Caco-2 (cell line): ENCODE results near the gene SBNO1. TPM values are rescaled to one million over a fixed set of nuclear protein-coding genes. Genes with fewer than 3 reads are reported as not detected.

Experiments used
- BruUV-seq: library from RNA; stranded (reverse); fragments of 400-500 nt; replicated peaks from 2 replicates; lab custom pipeline; 2021; lab: Mats Ljungman, UMichigan
- CTCF ChIA-PET: fragments of 300-600 bp; sonication (Branson Sonifier 250); formaldehyde crosslinking; loops from one replicate; lab custom pipeline; 2022; ENCODE audit warnings: antibody characterized with exemption; lab: Charles Lee
- POLR2A ChIA-PET: fragments of 300-600 bp; sonication (Branson Sonifier 250); formaldehyde crosslinking; loops from one replicate; lab custom pipeline; 2022; ENCODE audit warnings: antibody characterized with exemption; lab: Charles Lee
- DNase-seq, 2 experiments: peaks; one replicate each; pipeline versions ENCODE4 v3.0.0 to v3.0.0-alpha.2; 2020 to 2022
- H3K27me3 ChIP-seq: replicated peaks from 2 replicates; pipeline ENCODE4 v1.6.0; 2011; ENCODE audit warnings: low read length; ENCODE audit not compliant: control insufficient read depth, insufficient read depth
- H3K36me3 ChIP-seq: 2 replicates; pipeline ENCODE4 v1.5.1; 2011; ENCODE audit warnings: low read length; ENCODE audit not compliant: control insufficient read depth, insufficient read depth
- H3K4me1 ChIP-seq: fragments of 250-450 bp; sonication (Bioruptor Pico); 2 replicates; pipeline ENCODE4 v1.5.1; 2020; ENCODE audit warnings: mild to moderate bottlenecking
- H3K4me3 ChIP-seq: 2 replicates; pipeline ENCODE4 v1.5.1; 2011; ENCODE audit warnings: low read depth, mild to moderate bottlenecking, control low read depth, low read length
- H3K9me3 ChIP-seq: fragments of 250-450 bp; sonication (Bioruptor Pico); 2 replicates; pipeline ENCODE4 v1.5.1; 2020; ENCODE audit warnings: mild to moderate bottlenecking, moderate library complexity
- H3K27ac Mint-ChIP-seq: one replicate; pipeline ENCODE4 v1.8.0; 2022; ENCODE audit warnings: mixed read lengths; ENCODE audit not compliant: unreplicated experiment
- H3K27me3 Mint-ChIP-seq: one replicate; pipeline ENCODE4 v1.8.0; 2022; ENCODE audit warnings: mixed read lengths; ENCODE audit not compliant: insufficient read depth, unreplicated experiment
- H3K36me3 Mint-ChIP-seq: one replicate; pipeline ENCODE4 v1.8.0; 2022; ENCODE audit warnings: mild to moderate bottlenecking, mixed read lengths; ENCODE audit not compliant: insufficient read depth, unreplicated experiment
- H3K4me1 Mint-ChIP-seq: one replicate; pipeline ENCODE4 v1.8.0; 2022; ENCODE audit warnings: low read depth, mixed read lengths; ENCODE audit not compliant: unreplicated experiment
- H3K4me3 Mint-ChIP-seq: one replicate; pipeline ENCODE4 v1.8.0; 2022; ENCODE audit warnings: mild to moderate bottlenecking, moderate library complexity, mixed read lengths; ENCODE audit not compliant: unreplicated experiment
- H3K9me3 Mint-ChIP-seq: one replicate; pipeline ENCODE4 v1.8.0; 2022; ENCODE audit warnings: mixed read lengths; ENCODE audit not compliant: unreplicated experiment
- CTCF ChIP-seq, 2 experiments: fragments of 200-600 bp in 1 of 2; IDR thresholded peaks; 1 replicate in 1 of 2; 2 replicates in 1 of 2; pipeline versions ENCODE4 v1.5.1 to v1.8.0; 2011 to 2022; ENCODE audit warnings: antibody characterized with exemption in 1 of 2, control low read depth in 1 of 2, inconsistent platforms in 1 of 2, low read depth in 1 of 2, low read length in 1 of 2, mild to moderate bottlenecking in 1 of 2, moderate library complexity in 1 of 2; ENCODE audit not compliant: insufficient read depth in 1 of 2, severe bottlenecking in 1 of 2, unreplicated experiment in 1 of 2
- intact Hi-C: fragments of 100-400 bp; cut with micrococcal nuclease; formaldehyde crosslinking; loops from one replicate; pipeline ENCODE4 v1.10.0; 2022; ENCODE audit not compliant: unreplicated experiment
- total RNA-seq: library from RNA; stranded (reverse); gene quantifications from 2 replicates; pipeline ENCODE4 v1.2.3, GENCODE V29; 2022

Gene SBNO1
- total RNA-seq, 1 experiment from 2014 or later: 53.8 TPM

GRCh38 chr12:123266679-123267277 lies 97.9 kb downstream of the SBNO1 start:
- DNase-seq: no peak
- CTCF ChIA-PET: no interaction called here
- H3K27me3 Mint-ChIP-seq: no peaks in the 10 kb centered on the region
- H3K36me3 Mint-ChIP-seq: peaks cover 57% of the 10 kb centered on the region
- no peaks in the 10 kb centered on the region for H3K4me1 Mint-ChIP-seq
- no TSS peak for BruUV-seq
- H3K27ac Mint-ChIP-seq: no peak overlapping the region
- no peaks in the 10 kb centered on the region for H3K9me3 ChIP-seq
- intact Hi-C loops: no loop called here
- H3K4me1 ChIP-seq: 0 out of 2 replicates have a peak, but pooled peaks cover 5% of the 10 kb centered on the region
- H3K36me3 ChIP-seq: peaks cover 1% of the 10 kb centered on the region; the same call in 1 of the 2 replicates
- no peak overlapping the region for H3K4me3 ChIP-seq
- TF ChIP-seq CTCF (IDR thresholded peaks at IDR 0.05; ENCODE audit: insufficient read depth in 1 of 2, low read depth in 1 of 2, low read length in 1 of 2, severe bottlenecking in 1 of 2, unreplicated experiment in 1 of 2): no peak
- H3K27me3 ChIP-seq: no peaks in the 10 kb centered on the region
- POLR2A ChIA-PET: no interaction called here
- H3K9me3 Mint-ChIP-seq: no peaks in the 10 kb centered on the region
- no peak overlapping the region for H3K4me3 Mint-ChIP-seq

DNA sequence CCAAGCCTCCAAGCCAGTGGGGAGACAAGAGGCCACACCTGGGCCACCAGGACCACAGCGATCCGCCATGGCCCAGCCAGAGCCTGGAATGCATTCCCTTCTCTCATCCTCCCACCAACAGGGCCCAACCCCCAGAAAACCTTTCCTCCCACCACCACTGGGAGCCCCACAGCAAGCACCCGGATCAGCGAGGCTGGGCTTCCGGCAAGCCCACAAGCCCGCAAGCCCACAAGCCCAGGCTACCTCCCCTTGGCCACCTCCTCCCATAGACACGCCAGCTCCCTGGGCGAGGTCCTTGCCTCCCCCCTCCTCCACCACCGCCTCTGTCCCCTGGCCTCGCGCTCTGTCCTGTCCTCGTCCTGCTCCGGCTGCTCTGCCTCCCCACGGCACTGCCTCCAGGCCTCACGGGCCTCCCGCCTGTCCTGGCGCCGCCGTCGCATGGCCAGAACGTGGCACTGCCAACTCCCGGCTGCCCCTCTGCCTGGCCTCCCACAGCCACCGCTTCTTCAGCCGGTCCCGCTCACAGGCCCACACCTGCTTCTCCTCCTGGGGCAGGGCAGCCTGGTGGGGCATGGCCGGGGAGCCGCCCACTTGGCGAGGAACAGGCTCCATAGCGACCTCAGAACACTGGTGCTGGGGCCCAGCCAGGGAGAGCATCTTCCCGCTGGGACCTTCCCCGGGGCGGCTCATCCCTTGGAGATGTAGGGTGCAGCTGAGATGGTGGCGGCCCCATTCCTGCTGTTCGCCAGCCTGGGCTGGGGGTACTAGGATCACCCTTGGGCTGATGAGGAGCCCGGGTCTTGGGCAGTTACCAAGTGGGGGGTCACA lies 98.6 kb downstream of the SBNO1 start:
- Histone ChIP-seq H3K4me1 (0 out of 2 replicates have a peak, but pooled peaks cover 5% of the 10 kb centered on the region), H3K4me3 (no peak overlapping the region), H3K27me3 (no peaks in the 10 kb centered on the region), H3K36me3 (peaks cover 1% of the 10 kb centered on the region; the same call in 1 of the 2 replicates), H3K9me3 (no peaks in the 10 kb centered on the region)
- CTCF ChIA-PET: no interaction called here
- Mint-ChIP-seq H3K4me3 (no peak overlapping the region), H3K4me1 (no peaks in the 10 kb centered on the region), H3K27ac (no peak overlapping the region), H3K9me3 (no peaks in the 10 kb centered on the region), H3K27me3 (no peaks in the 10 kb centered on the region), H3K36me3 (peaks cover 65% of the 10 kb centered on the region)
- no TSS peak for BruUV-seq
- TF ChIP-seq CTCF (IDR thresholded peaks at IDR 0.05; ENCODE audit: insufficient read depth in 1 of 2, low read depth in 1 of 2, low read length in 1 of 2, severe bottlenecking in 1 of 2, unreplicated experiment in 1 of 2): no peak
- DNase-seq: no peak
- intact Hi-C loops: no loop called here
- POLR2A ChIA-PET: no interaction called here

DNA sequence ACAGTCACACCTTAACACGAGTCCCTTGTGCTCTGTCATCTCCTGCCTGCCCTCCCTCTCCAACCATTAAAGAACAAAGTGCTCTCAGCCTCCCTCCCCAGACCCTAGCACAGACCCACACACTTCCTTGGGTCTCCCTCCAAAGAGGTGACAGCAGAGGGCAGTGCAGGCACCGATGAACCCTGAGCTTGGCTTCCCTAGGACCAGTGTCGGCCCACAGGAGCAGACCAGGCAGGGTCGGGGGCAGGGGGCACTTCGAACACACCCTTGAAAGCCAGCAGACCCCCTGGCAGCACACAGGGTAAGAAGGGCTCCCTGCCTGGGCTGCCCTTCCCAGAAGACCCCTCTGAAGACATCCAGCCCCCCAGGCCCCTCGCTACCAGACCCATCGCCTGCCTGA lies 100.0 kb downstream of the SBNO1 start:
- Histone ChIP-seq H3K36me3 (peaks cover 1% of the 10 kb centered on the region; the same call in 1 of the 2 replicates), H3K27me3 (no peaks in the 10 kb centered on the region), H3K4me3 (no peak overlapping the region), H3K9me3 (no peaks in the 10 kb centered on the region), H3K4me1 (no peaks in the 10 kb centered on the region)
- TF ChIP-seq CTCF (IDR thresholded peaks at IDR 0.05; ENCODE audit: insufficient read depth in 1 of 2, low read depth in 1 of 2, low read length in 1 of 2, severe bottlenecking in 1 of 2, unreplicated experiment in 1 of 2): peak; percentile 7 to 37
- Mint-ChIP-seq H3K36me3 (peaks cover 79% of the 10 kb centered on the region), H3K4me1 (no peaks in the 10 kb centered on the region), H3K4me3 (no peak overlapping the region), H3K9me3 (no peaks in the 10 kb centered on the region), H3K27me3 (no peaks in the 10 kb centered on the region), H3K27ac (no peak overlapping the region)
- ChIA-PET POLR2A (no interaction called here), CTCF (interaction anchor here (0.9 to 1.1 kb wide), 3 partner anchors 11 to 194 kb away, joined by 3 to 5 read pairs (median 4); partner anchors contain the start of gene SNRNP35)
- peak in 1 of 2 experiments; percentile 24 for DNase-seq
- BruUV-seq: no TSS peak
- intact Hi-C loops: no loop called here
